HG03565 (cell line): Measurements from ENCODE around the gene C1QB.

ENCODE experiments used
- ATAC-seq: cut with Tn5 transposase; IDR thresholded peaks from one replicate; pipeline ENCODE4 v1.9.1; 2021; ENCODE audit warnings: mild to moderate bottlenecking, moderate library complexity; ENCODE audit not compliant: unreplicated experiment

Gene C1QB

DNA sequence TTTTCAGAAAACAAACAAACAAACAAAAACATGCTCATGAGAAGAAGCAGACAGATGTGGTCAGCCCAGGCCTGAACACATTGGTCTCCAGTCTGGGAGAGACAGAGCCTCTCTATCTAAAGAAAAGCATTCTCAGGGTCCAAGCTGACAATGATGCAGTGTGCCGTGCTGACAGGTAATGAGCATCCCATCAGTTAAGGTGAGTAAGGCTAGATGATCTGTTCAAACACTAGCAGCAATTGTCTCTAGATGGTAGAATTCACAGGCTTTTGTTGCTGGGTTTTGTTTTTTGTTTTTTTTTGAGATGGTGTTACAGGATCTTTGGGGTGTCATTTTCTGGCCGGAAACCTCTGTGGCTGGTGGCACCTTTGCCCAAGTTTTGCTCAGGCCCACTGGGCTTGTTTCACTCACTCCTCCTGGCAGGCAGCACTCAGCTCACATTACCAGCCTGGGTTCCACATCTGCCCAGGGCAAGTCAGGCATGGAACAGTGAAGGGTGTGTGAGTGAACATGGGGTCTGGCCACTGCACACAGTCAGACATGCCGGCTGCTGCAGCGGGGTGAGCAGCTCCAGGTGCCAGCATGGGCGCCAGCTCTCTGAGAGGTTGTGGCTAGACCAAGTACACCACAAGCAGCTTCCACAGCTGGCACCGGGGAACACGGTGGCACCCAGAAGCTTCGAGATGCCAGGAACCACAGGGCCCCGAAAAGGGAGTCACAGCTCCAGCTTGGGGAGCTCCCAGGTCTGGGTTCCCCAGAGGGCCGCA, 19.2 kb upstream of the C1QB start:
- no peak for ATAC-seq

DNA sequence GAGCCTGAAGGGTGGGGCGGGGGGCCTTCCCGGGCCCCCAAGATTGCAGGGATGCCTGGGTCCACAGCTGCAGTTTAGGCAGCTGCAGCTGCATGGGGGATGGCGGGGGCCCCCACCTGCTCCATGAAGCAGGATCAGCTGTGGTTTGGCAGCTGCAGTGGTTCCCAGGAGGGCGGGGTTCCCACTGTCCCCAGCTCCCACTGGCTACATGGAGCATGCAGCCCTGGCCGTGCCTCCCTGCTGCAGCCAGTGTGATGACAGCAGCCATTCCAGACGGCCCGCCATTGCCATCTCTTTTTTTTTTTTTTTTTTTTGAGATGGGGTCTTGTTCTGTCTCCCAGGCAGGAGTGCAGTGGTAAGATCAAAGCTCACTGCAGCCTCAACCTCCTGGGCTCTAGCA, 17.6 kb upstream of the C1QB start:
- no peak for ATAC-seq

DNA sequence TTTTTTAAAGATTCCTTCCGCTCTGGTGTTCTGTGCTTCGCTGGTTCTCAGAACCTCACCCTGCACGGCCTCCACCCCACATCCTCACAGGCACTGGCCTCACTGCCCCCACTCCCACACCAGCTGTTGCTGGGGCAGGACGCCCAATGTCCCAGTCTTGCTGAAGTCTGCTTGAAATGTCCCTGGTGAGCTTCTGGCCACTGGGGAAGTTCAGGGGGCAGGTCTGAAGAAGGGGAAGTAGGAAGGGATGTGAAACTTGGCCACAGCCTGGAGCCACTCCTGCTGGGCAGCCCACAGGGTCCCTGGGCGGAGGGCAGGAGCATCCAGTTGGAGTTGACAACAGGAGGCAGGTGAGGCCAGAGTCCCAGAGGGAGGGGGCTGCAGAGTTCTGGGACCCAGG, 16.7 kb upstream of the C1QB start, which contains the start of gene C1QA:
Gene C1QA (plus strand): TSS at position 276 of the 400 bp plus-strand sequence. CDS start 989 bp downstream, outside the sequence.
- no peak for ATAC-seq

DNA sequence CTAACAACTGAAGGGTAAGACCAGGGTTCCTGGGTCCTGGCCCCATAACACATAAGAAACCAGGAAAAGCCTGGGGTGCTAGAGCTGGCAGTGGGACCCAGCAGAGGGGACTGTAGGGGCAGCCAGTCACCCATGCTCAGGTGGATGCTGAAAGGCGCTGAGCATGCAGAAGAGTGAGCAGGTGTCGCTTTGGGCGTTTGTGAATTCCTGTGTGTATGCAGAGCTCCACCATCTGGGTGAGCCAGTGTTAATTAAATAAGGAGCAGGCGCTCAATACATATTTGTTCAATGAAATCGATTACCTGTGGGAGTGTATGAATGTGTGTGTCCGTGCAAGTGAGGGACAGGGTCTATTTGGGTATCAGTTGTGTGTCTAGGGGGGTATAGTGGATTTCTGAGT, 16.1 kb upstream of the C1QB start:
- ATAC-seq, result no peak

DNA sequence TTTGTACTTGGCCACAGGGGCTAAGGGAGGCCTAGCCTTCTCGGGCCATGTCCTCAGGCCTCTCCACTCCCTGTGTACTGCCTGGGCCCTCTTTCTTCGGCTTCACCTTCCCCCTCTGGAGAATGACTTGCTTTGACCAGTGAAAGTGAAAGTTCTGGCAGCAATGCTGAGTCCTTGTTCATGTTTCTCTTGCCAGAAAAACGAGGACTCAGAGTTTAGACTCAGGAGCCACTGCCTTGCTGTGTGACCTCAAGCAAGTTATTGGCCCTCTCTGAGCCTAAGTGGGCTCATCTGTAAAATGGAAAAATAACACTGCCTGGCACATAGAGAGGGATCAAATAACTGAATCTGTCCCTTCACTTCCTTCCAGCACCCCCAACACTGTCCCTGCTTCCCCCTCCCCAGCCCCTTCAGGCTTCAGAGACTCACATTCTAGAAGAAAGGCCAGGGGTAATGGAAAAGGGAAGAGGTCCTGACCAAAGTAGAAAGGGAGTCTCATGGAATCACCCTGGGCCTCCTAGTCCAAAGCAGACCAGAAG, 15.1 kb upstream of the C1QB start:
- no peak for ATAC-seq

DNA sequence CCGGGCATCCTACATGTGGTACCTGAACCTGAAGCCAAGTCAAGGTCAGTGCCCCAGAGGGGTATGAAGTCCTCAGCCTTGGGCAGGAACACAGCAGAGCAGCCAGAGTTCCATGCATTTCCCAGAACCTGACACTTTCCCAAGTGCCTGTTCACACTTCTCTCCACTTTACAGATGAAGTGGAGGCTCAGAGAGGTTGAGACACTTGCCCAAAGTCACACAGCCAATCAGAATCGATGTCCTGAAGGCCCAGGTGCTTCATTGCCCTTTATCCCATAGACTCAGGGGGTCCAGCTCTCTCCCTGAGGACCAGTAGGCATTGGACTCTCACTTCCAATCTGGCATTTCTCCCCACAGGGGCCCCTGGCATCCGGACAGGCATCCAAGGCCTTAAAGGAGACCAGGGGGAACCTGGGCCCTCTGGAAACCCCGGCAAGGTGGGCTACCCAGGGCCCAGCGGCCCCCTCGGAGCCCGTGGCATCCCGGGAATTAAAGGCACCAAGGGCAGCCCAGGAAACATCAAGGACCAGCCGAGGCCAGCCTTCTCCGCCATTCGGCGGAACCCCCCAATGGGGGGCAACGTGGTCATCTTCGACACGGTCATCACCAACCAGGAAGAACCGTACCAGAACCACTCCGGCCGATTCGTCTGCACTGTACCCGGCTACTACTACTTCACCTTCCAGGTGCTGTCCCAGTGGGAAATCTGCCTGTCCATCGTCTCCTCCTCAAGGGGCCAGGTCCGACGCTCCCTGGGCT, 14.4 kb upstream of the C1QB start:
- ATAC-seq, result no peak

DNA sequence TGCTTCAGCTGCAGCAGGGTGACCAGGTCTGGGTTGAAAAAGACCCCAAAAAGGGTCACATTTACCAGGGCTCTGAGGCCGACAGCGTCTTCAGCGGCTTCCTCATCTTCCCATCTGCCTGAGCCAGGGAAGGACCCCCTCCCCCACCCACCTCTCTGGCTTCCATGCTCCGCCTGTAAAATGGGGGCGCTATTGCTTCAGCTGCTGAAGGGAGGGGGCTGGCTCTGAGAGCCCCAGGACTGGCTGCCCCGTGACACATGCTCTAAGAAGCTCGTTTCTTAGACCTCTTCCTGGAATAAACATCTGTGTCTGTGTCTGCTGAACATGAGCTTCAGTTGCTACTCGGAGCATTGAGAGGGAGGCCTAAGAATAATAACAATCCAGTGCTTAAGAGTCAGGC, 13.8 kb upstream of the C1QB start:
- no peak for ATAC-seq

DNA sequence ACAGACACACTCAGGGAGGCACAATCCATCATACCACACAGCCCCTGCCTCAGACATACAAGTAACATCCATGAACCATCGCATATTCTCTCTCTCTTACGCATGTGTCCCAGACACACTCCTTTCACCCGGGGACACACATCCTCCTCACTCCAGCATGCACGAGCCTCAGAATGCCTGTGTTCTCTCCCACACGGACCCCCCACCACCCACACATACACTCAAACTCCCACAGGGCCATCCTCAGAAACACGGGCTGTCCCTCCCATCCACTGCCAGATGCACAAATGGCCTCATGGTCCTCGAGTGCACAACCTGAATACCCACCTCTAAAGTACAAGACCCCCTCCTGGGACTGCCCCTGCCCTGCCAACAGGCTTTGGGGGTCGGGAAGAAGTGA, 11.8 kb upstream of the C1QB start:
- no peak for ATAC-seq

DNA sequence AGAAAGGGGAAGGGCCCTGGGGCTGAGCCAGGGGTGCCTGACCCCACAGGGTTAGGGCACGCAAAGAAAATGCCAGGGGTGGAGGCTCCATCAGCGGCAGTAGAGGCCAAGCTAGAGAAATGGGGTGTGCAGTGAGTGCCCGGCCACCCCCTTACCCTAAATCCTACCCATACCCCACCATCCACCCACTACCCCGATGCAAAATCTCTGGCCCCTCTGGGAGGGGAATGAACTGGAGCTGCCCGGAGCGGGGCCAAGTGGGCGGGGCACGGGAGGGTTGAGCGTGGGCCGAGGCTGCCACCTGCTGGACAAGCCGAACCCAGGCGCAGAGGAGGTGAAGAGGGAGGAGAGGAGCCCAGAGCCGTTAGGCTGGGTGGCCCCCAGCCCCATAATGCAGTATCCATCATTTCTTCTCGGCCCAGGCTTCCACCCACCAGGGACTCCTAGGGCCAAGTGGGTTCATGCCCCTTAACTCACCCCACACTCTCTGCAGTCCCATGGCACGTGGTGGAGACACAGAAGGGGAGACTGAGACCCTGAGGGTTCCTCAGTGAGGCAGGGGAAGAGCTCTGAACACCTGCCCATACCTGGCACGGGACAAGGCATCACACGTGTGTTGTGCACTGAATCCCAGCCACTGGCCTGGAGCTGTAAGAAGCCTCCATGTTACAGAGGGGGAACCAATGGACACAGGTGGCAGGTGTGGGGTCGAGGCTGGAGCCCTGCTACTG, 11.0 kb upstream of the C1QB start:
- ATAC-seq, result no peak

DNA sequence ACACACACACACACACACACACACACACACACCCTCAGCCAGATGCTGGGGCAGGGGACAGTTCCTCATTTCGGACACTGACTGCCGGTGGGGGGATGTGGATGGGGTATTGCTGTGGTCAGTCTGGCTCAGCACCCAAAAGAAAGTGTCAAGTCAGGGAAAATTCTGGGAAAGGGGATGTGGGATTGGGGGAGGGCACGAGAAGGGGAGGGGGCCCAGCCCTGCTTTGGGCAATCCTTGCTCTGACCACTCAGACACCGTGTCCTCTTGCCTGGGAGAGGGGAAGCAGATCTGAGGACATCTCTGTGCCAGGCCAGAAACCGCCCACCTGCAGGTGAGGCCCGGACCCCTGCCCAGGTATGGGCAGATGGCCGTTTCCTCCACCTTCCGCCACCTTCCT, 9.7 kb upstream of the C1QB start, which contains the start of gene C1QC:
Gene C1QC (plus strand): TSS at position 253 of the 400 bp plus-strand sequence. CDS start 391 bp downstream, outside the sequence.
- no peak for ATAC-seq

DNA sequence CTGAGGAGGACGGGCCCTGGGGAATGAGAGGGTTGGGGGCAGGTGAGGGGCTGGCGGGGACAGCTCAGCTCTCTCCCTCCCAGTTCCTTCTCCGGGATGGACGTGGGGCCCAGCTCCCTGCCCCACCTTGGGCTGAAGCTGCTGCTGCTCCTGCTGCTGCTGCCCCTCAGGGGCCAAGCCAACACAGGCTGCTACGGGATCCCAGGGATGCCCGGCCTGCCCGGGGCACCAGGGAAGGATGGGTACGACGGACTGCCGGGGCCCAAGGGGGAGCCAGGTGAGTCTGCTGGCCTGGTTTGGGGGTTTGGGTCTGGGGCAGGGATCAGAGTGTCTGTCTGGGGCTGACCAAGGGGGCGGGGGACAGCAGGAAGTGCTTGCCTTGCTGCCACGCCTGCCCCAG, 9.1 kb upstream of the C1QB start:
- ATAC-seq, result no peak

DNA sequence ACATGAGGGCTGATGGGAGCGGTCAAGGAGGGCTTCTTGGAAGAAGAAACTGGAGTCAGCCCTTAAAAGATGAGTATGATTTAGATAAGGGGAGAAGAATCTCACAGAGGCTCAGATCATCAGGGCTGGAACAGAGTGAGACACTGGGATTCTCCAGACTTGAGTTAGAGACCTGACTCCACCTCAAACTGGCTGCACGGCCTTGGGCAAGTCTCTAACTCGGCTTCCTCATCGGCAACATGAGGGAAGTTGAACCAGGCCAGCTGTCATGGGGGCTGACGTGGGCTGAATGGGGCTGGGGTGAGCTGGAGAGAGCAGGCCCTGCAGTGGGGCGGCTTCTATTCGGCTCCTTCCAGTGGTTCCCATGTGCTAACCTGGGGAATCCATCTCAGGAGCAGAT, 7.1 kb upstream of the C1QB start:
- no peak for ATAC-seq

DNA sequence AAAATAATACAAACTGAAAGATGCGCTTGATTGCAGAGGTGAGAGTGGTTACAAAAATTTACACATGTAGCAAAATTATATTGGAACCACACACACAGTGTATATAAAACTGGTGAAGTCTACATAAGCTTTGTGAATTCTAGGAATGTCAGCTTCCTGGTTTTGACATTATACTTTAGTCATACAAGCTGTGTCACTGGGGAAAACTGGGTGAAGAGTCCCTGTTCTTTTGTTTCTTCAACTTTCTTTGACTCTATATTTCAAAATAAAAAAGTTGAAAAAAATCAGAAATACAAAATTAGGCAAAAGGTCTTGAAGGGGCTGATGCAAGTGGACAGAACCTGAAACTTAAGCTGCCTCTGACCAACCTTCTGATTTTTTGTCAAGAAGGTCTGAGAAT, 6.7 kb upstream of the C1QB start:
- no peak for ATAC-seq

DNA sequence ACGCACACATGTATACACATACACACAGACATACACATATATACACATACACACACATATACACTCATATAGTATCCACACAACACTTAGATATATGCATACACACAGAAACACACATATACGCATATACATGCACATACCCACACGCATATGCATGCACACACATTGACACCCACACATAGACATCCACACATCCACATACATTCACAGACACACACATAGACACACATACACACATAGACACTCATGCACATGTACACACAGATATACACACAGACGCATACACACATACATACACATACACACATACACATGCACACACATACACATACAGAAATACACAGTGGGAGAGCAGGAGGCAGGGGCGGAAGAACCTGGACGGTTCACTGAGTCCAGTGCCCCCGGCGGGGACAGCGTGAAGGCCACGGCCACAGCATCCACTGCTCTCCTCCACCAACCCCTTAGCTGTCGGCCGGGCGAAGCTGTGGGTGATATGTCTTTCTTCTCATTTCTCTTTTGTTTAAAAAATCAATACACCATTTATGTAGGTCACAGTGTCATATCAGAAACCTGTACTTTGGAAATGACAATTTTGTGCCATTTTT, 2.8 kb upstream of the C1QB start:
- ATAC-seq, result no peak

DNA sequence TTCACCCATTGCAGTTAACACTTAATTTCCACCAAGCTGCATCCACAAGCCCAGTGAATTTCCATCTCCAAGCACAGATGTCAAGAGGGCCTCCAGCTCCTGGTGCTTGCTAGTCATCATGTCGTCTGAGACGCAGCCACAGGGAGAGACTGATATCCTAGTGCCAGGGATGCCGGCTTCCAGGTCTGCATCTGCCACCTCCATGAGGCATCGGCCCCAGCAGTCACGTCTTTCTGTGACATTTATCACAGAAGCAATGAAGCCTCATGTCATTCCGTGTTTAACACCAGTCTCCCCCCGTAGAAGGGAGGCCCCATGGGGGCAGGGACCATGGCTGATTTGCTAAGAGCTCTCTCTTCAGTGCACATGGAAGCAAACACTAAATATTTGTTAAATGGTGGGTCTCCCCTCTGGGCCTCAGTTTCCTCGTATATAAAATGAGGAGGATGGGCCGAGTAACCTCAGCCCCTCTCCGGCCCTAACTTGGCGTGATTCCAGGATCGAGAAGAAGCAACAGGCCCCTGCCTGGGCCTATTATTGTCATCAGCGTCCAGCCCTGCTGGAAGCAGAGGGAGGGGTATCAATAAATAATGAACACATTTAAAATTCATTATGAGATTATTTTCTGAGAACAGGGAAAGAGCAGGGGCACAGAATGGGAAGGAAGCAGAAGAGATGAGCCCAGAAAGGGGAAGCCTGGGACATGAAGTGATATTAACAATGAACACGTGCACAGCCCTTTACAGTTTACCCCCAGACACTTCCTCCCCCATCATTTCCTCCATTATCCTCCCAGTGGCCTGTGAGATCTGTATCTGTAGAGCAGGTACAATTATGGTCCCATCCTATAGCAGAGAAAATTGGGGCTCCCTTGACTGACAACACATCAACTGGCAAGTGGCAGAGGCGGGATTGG, 837 bp upstream of the C1QB start:
- no peak for ATAC-seq

DNA sequence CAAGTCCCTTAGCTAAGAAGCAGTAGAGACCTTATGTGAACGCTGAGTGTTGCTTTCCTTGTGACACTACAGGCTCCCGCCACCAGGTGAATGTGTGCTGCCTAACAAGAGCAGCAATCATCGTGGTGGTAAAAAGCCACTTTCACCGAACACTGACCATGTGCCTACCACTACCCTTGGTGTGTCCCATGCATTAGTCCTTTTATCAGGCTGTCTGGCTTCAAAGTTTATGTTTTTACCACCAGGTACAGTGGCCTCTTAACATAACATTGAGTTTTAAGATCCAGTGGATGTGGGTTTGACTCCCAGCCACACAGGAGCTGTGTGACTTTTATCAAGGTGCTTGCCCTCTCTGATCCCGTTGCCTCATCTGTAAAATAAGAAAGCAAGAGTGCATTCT, 1.7 kb downstream of the C1QB start:
- no peak for ATAC-seq

DNA sequence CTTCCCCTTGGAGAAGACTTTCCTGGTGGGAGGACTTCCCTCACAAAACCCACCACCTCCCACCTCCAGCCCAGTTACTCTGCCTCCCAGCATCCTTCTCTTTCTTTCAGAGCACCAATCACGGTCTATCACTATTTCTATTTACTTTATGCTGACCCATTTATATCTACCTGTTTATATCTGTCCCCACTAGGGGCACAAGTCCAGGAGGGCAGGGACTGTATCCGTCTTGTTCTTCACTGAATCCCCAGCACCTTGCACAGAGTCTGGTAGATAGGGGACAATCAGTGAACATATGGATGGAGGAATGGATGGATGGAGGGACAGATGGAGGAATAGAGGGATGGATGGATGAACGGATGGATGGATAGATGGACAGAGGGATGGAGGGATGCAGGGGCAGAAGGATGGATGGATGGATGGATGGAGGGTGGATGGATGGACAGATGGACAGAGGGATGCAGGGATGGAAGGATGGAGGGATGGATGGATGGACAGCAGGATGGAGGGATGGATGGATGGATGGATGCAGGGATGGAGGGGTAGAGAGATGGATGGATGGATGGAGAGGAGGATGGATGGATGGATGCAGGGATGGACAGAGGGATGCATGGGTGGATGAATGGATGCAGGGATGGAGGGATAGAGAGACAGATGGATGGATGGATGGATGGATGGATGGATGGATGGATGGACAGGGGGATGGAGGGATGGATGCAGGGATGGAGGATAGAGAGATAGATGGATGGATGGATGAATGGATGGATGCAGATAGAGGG, 5.5 kb downstream of the C1QB start:
- no peak for ATAC-seq

DNA sequence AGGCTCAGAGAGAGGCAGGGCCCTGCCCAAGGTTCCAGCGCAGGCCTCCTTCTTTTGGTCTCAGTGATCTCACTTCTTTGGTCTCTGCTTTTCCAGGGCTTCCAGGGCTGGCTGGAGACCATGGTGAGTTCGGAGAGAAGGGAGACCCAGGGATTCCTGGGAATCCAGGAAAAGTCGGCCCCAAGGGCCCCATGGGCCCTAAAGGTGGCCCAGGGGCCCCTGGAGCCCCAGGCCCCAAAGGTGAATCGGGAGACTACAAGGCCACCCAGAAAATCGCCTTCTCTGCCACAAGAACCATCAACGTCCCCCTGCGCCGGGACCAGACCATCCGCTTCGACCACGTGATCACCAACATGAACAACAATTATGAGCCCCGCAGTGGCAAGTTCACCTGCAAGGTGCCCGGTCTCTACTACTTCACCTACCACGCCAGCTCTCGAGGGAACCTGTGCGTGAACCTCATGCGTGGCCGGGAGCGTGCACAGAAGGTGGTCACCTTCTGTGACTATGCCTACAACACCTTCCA, 7.7 kb downstream of the C1QB start:
- no peak for ATAC-seq

DNA sequence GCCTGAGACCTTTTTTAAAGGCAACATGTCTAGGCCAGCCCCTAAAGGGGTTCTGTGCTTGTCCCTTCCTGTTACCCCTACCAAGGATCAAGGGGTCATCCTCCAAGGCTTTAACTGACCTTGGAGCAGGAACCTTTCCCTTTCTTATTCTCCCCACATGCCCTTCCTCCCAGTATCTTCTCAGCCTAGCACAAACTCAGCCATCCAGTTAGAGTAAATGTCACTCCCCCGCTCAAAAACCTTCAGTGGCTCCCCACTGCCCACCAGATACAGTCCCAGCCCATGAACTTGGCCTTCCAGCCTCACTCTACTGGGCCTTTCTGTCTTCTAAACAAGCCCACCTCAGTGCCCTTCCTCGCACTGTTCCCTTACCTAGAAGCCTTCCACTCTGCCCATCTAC, 8.8 kb downstream of the C1QB start:
- ATAC-seq, result no peak
